T-helper 9 cell (primary cell): ENCODE measurements around the gene XPR1.

Experiments used
- DNase-seq: peaks from one replicate; pipeline ENCODE4 v3.0.0-alpha.2; 2020

Gene XPR1

DNA sequence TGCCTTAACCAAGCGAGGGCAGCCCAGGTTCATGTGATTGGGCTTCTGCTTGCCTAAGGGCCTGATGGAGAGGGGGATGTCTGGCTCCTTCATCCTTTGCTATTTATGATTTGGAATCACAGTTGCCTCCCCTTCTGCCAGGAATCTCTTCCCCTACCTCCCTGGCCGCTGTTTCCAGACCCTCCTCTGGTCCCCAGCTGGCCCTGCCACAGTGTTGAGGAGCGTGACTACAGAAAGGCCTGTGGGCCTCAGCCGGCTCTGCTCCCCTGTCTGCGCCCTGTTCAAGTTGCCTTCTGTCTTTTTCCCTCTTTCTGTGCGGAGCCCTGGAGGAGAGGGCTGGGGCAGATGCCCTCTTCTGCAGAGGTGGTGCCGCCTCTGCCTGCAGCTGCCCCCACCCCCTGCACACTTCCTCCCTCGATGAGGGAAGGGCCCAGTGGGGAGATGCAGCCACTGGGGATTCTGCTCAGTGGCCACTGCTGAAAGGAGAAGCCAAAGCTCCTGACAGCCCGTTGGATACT lies 287.4 kb downstream of the XPR1 start:
- DNase-seq: no peak

GRCh38 chr1:180920193-180920592 lies 288.4 kb downstream of the XPR1 start:
- DNase-seq: no peak

GRCh38 chr1:180920702-180921101 lies 288.9 kb downstream of the XPR1 start:
- DNase-seq: no peak

DNA sequence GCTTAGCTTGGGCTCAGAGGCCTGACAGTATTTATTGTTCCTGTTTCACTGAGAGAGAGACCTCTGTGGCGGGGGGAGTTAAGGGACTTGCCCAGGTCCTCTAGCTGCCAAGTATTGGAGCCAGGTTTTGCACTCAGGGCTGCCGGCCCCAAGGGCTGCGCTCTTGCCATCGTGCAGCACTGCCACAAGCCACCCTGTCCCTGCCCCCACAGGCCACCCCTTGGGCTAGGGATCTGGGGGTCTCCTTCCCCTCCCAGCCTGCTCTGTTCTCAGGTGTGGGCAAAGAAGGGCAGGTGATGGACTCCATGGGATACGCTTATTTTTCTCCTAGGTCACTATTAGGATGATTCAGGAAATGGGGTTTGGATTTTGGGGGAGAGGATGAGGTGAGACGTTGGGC lies 289.6 kb downstream of the XPR1 start:
- DNase-seq: no peak

DNA sequence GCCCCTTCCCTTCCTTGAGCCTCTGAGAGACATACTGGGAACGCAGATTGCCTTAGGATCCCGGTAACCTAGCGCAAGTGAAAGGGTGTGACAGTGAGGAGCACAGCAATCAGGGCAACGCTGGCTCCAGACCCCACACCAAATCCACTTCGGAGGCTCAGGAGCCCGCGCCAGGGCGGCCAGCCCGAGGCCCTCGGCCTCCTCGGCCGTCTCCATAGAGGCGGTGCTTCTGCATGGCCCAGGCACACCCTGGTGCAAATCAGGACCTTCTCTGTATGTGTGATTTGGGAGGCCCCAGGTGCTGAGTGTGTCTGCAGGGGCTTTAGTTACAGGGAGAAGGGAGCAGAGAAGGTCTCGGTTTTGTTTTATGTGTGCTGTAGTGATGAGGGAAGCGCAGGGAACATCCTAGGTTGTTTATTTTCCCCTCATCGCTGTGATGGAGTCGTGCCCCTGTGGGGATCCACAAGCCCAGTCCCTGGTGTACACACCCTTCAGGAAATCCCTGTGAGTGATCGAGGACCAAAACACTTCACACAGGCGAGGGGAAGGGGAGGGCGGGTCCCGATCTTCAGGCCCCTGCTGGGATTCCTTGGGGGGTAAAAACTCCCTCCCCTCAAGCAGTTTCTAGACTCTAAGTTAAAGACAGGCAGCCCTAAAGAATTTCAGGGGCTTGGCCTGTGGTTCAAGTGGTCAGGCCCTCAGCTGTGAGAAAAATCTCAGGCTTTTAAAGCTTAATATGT lies 290.2 kb downstream of the XPR1 start:
- no peak for DNase-seq

DNA sequence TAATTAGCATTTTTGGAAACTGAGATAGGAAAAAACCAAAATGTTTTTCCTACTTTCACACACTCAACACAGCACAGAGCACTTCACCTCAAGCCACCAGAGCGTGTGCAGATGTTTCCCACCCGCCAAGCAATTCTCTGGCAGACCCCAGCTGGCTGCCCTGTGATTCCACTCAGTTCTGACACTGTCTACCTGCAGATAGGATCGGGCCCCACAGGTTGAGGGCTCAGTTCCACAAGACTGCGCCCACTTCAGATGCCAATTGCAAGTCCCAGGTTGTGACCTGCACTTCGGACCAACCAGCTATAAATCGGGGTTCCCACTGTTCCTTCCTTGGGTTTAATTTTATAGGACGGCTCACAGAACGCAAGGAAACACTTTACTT lies 290.8 kb downstream of the XPR1 start:
- no peak for DNase-seq

DNA sequence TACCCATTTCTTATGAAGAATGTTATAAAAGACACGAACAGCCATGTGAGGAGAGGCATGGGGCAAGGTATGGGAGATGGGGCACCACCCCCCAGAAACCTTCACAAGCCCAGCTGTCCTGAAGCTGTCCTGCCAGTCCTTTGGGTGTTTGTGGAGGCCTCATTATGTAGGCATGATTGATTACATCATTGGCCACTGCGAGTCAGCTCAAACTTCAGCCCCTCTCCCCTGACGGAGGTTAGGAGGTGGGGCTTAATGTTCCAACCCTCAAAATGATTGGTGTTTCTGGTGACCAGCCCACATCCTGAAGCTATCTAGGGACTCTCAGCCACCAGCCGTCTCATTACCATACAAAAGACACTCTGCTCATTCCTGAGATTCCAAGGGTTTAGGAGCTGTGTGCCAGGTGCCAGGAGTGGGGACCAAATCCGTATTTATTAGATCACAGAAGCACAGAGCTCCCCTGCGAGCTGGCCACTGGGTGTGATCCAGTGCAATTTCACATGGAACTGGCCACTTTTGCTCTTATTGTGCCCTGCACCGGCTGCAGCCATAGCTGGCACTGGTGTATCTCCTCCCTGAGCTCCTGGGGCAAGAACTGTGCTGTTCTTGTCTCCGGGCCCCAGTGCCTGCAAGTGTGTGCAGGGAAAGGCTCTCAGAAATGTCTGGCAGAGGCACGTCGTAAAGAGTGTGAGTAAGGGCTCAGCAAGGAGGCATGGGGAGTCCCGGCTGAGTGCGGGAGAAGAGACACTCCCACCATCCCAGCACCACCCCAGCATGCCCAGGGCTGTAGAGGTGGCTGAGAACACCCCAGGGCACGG lies 291.4 kb downstream of the XPR1 start:
- no peak for DNase-seq

- no peak for DNase-seq
Measured at GRCh38 chr1:180923887-180924286, 292.1 kb downstream of the XPR1 start.

- no peak for DNase-seq
Measured at GRCh38 chr1:180924939-180925338, 293.1 kb downstream of the XPR1 start.

DNA sequence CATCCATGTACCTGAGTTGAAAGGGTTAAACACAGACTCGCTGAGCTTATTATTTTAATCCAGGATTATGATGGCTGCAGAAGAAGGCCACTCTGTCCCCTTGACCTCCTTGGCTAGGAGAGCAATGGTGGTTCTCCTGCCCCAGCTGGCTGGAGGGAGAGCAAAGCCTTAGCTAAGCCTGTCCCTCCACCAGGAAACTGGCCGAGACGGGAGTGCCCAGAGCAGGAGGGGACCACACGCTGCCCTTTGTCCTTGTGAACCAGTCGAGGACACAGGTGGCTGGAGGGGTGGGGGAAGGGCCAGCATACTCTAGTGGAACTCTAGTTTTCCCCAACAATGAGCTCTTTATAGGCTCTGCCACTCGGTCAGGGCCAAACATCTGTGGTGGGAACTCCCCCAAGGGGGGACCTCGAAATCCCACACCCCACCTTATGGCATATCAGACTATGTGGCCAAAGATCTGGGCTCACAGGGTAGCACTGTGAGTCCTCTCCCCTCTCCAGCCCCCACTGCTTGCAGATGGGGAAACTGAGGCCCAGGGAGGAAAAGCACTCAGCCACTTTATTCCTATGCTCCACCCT lies 293.7 kb downstream of the XPR1 start:
- DNase-seq: no peak

DNA sequence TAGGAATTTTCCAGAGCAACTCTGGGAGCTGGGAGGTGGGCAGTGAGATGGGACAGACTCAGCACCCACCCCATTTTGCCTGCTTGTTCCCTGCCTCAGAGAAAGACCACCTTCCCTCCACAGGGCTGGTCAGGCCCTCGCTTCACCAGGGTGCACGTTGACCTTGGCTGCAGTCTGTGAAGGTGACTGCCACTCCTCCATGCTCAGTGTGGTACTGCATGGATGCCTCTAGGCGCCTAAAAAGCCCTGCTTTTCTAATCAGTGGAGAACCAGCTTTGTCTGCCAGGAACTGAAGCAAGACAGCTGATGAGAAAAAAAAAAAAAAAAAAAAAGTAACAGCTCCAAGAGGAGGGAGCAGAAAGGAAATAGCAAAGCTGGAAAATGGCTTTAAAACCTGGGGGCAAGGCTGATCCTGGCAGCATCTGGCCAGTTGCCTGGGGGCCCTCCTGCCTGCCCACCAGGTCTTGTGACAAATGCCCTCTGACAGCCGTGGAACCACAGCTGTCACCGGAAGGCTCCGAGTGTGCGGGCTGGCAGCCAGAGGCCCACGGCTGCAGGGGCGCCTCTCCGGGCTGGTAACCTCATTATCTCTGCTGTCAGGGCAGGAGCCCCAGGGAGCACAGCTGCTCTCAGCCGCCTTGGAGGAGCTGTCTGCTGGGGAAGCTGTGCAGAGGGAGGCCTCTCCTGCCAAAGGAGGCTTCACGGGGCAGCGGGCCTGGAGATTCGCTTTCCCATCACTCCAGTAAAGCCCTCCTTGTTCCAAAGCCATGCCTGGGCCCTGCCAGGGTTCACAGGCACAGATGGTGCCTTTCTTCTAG lies 294.6 kb downstream of the XPR1 start:
- no peak for DNase-seq

GRCh38 chr1:180927348-180927747 lies 295.5 kb downstream of the XPR1 start:
- DNase-seq: no peak

- no peak for DNase-seq
Measured at GRCh38 chr1:180927841-180928240, 296.0 kb downstream of the XPR1 start.

DNA sequence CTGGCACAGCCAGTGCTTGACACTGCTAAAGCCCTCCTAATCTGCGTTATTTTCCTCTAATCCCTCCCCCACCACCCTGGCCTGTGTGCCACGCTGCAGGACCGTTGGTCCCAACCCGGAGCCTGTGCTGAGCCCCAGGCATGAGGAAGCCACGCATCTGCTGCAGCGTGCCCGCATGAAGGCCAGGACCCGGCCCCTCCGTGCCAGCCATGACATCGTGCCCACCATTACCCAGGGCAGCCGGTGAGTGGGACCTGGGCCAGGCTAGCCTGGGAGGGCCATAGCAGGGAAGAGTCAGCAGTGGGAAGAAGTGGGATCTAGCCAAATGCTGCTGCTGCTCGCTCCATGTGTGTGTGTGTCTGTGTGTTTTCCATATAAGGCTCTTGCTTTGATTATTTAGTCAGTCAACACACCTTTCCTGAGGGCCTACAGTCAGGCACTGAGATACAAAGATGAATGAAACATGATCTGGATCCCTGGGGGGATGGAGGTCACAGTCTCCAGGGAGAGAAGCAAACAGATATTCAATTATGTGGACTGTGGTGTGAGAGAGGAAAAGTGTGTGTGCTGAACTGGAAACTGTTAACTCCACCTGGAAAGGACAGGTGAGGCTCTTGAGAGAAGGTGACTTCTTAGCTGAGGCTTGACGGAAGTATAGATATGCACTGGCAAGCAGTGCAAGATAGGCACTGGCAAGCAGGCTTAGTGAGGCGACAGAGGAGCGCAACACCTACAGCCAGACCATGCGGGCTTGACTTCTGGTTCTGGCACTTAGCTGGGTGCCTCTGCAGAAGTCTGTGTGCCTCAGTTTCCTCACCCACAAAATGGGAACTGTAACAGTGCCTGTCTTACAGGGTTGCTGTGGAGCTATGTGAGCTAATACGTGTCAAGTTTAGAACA lies 296.8 kb downstream of the XPR1 start:
- no peak for DNase-seq

GRCh38 chr1:180929389-180929788 lies 297.6 kb downstream of the XPR1 start:
- no peak for DNase-seq

- DNase-seq: no peak
Measured at GRCh38 chr1:180930687-180931086, 298.9 kb downstream of the XPR1 start.

DNA sequence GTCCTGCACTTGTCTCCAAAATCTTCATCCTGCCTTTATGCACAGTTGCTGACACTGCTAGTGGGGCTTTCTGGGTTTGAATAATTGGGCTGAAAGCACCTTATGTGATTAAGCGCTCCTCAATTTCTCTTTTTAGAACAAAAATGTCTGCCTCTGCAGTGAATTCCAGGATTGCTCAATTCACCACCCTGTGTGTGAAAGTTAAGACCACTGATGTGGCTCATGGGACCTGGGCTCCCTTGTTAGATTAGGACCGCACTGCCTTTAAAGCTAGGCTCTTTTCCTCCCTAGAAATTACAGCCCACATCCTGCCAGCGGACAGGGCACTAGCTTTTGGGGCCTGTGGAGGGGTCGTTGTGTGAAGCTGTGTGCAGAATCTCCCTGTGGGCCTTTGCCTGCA lies 299.7 kb downstream of the XPR1 start:
- DNase-seq: no peak

GRCh38 chr1:180932378-180932777 lies 300.6 kb downstream of the XPR1 start:
- DNase-seq: no peak

DNA sequence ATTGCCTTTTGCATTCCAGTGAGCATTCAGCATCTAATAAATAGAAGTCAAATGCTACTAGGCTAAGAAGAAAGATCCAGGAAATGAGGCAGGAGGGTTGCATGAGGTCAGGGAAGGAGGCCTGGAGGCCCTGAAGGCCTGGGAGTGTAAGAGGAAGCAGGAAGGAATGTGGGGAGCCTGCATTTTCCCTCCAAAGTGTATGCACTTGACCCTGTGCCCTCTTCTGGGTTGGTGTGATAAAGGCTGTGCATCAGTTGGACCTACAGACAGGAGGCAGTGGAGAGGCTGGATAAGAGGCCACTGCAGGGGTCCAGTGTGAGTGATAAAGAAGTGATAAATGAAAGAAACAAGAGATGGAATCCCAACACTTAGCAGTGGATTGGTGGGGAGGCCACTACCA lies 301.3 kb downstream of the XPR1 start:
- no peak for DNase-seq

DNA sequence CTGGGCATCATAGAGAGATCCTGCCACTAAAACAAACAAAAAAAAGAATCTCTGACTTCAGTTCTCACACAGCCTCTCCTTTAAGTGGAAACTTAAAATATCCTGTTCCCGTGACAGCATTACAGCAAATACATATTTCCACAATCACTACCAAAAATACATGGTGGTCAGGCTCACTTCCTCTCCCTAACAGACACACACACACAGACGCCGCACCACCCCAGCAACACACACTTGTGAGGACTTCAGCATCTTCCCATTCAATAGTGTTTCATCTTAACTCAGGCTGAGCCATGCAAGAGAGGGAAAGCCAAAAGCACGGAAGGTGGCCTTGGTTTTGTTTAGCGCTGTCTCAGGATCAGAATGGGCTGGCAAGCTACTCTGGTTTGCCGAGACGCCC lies 302.7 kb downstream of the XPR1 start:
- no peak for DNase-seq

GRCh38 chr1:180935326-180936109 lies 303.7 kb downstream of the XPR1 start:
- no peak for DNase-seq
